ENCODE results near the gene WBP1.
"Not testable (repeated sequence)": the region's sequence is repeated elsewhere in the genome, so short reads cannot be mapped to it uniquely, and the experiment has no call there.

WBP1 gene

DNA sequence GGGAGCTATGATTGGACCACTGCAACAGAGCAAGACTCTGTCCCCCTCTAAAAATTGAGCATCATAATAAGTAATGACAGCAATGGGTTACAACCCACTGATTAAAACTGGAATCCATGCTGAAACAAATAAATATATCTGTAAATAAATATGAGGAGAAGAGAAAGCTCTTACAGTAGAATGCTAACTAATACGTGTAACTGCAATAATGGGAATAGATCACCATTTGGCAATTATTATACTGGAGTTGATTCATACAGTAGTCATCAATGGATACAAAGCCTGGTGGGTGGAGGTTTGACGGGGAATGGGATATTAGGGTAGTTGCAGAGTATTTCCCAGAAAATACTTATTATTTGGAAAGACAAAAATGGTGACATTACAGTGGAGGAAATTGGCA lies 9.5 kb upstream of the WBP1 start:
- no peak for DNase-seq

GRCh38 chr2:74450570-74451190 lies 7.6 kb upstream of the WBP1 start:
- no peak for DNase-seq

DNA sequence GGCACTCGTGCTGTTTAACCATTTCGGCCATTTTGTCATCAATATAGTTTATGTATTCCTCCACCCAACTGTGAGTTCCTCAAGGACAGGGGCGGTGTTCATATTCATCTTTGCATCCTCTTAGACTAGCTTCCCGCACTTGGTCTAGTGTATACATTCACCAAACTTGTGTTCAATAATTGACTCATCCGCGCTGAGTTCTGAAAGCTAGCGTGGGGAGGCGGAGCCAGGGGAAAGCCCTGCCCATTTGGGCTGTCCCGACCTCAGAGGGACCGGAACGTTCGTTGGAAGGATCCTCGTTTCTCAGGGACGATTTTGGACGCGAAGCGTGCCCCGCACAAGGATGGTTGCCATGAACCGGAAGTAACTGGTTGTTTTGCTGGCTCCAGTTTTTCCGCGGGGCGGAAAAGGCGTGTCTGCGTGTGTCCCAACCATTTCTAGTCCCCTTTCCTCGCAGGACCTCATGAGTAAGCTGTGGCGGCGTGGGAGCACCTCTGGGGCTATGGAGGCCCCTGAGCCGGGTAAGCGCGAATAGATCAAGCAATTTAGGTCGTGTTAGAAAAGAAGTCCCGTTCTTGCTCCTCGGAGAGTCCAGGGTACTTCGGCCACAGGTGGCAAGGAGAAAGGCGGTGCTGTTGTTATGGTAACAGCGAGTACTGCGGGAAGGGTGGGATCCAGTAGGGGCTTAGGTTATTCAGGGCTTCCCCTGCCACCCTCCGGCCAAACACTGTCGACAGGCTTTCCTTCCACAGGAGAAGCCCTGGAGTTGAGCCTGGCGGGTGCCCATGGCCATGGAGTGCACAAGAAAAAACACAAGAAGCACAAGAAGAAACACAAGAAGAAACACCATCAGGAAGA lies 3.4 kb upstream of the WBP1 start, which contains the start of gene INO80B:
INO80B (plus strand) TSS at position 434 of the 858 bp plus-strand sequence; CDS start at position 464, 30 bp downstream.
- DNase-seq = peak; percentile 75 to 98 (median 95)

DNA sequence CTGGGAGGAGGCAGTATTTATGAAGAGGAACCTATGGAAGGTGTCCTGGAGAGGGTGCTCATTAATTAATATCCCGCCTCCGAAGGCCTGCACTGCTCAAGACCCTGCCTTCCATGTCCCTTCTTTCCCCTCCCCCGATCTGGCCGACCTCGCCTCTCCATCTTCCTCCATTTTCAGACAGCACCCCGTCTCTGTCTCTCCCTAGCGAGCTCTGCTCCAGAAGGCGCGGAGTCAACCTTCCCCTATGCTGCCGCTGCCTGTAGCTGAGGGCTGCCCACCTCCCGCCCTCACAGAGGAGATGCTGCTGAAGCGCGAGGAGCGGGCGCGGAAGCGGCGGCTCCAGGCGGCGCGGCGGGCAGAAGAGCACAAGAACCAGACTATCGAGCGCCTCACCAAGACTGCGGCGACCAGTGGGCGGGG lies 1.1 kb upstream of the WBP1 start:
- DNase-seq = peak in 8 of 58 donors; percentile 9 to 78 (median 58)

DNA sequence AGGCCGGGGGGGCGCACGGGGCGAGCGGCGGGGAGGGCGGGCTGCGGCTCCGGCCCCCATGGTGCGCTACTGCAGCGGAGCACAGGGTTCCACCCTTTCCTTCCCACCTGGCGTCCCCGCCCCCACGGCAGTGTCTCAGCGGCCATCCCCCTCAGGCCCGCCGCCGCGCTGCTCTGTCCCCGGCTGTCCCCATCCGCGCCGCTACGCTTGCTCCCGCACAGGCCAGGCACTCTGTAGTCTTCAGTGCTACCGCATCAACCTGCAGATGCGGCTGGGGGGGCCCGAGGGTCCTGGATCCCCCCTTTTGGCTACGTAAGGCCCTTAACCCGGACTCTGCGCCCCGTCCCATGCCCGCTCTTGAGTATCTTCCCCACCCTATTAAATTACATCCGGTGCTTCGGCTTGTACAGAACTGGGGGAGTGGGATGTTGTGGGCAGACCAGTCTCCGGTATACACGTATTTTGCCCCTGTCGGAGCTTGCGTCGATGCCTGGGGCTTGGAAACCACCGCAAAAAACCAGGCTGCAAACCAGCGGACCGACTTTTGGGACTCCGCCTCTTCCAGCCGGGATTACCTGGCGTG lies 598 bp upstream of the WBP1 start:
- DNase-seq = peak in 39 of 58 donors; percentile 37 to 86 (median 64)

GRCh38 chr2:74458938-74459363 lies 713 bp downstream of the WBP1 start:
- no peak for DNase-seq

- DNase-seq = not testable (repeated sequence)
Observed at GRCh38 chr2:74459503-74460118, 1.4 kb downstream of the WBP1 start.

GRCh38 chr2:74460187-74460586 lies 1.9 kb downstream of the WBP1 start:
- peak in 1 of 58 donors; percentile 11 for DNase-seq

- DNase-seq = no peak
Observed at GRCh38 chr2:74461187-74462053, 3.2 kb downstream of the WBP1 start.

DNA sequence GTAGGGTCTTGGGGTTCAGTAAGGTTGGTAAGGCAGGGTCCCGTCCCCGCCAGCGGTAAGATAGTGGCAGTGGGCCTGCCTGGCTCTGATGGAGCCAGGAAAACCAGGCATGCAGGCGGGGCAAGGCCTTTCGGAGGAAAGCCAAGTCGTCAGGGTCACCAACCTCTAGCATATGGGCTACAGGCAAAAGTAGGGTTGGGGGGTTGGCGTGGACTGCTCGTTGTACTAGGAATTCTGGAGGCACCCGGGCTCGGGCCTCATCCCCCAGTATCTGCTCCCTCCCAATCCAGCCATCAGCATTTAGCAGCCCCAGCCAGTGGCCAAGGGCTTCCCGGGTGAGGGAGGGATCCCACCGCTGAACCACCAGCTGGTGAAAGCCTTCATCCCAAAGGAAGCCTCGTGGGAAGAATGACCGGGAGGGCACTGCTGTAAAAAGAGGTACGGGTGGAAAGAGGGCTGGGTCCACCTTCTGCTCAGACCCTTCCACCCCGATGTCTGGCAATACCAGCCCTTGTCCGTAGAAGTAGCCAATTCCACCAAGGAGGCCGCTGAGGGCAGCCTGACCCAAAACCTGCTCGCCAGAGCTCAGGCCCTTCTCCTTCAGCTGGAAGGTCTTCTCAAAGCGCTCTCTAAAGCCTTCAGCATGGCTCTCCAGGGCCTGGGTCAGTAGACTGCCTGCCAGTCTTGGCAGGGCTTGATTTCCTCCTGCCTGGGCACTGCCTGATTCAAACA lies 4.0 kb downstream of the WBP1 start:
- no peak for DNase-seq

- no peak for DNase-seq
Observed at GRCh38 chr2:74462786-74463105, 4.5 kb downstream of the WBP1 start.

DNA sequence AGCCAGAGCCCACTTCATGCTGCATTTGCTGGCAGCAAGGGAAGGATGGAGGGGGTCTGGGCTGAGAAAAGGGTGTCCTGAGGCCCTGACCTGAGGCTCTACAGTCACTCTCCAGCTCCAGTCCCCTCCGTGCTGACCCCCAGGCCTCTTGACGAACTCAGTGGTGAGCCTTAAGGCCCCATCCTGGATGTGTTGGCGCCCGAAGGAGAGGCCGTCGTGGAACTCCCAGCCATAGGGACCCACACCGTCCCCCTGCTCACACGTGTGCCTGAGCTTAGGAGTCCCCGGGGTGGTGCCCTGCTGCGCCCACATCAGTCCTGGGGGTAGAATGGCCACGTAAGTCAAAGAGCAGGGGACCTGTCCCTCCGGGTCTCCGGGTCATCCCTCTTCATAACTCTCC lies 6.2 kb downstream of the WBP1 start:
- no peak for DNase-seq

GRCh38 chr2:74470742-74471141 lies 12.5 kb downstream of the WBP1 start:
- DNase-seq = not testable (repeated sequence)

DNA sequence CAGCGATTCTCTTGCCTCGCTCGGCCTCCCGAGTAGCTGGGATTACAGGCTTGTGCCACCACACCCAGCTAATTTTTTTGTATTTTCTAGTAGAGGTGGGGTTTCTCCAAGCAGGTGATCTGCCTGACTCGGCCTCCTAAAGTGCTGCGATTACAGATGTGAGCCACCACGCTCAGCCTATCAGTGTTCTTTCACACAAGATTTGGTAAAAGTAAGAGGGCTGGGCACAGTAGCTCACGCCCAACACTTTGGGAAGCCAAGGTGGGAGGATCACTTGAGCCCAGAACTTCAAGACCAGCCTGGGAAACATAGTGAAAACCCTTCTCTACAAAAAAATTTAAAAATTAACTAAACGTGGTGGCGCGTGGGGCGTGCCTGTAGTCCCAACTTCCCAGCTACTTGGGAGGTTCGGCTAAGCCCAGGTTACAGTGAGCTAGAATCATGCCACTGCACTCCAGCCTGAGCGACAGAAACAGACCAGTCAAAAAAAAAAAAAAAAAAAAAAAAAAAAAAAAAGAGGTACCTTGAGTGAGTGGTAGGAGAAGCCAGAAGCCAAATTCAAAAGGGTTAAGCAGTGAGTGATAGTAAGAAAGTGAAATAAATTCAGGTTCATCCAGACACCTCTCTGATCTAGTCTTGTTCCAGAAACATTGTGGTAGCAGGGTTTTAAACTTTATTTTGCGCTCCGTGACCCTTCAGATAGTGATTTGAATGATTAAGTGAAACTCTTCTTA lies 13.3 kb downstream of the WBP1 start:
- DNase-seq = no peak

GRCh38 chr2:74472086-74472944 lies 14.1 kb downstream of the WBP1 start, which contains the start of gene MRPL53:
Gene MRPL53 (minus strand): TSS chr2:74472680. CDS start chr2:74472660, 20 bp downstream.
- peak; percentile 65 to 95 (median 89) for DNase-seq

DNA sequence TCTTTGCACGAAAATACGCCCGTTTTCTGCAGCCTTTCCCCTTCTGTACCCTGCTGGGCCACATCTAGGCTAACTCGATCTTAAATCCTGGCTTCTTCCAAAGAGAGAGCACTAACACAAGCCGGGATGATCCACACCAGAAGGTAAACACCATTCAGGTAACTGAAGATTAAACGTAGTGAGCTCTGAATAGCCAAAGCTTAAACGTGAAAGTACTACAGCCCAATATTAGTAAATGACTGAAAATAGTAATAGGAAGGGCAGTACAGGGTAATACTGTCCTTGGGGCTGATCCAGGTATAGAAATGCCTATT lies 14.7 kb downstream of the WBP1 start:
- DNase-seq = no peak

DNA sequence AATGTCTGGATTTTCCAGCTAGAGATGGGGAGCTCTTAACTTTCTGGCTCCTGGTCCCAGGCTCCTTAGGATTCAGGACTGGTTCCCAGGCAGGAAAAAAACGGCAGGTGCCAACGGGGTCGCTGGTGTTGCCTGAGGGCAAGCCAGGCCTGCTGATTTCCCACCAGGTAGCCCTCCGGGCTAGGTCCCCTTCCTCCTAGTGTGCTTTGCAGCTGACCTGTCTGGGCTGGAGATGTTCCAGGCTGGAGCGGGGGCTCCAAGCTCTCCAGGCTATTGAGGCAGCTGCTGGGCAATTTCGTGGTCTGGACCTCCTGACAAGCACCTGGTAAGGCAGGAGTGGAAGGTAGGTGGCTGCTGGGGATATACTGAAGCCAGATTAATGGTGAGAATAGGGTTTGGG lies 16.2 kb downstream of the WBP1 start:
- DNase-seq = no peak

DNA sequence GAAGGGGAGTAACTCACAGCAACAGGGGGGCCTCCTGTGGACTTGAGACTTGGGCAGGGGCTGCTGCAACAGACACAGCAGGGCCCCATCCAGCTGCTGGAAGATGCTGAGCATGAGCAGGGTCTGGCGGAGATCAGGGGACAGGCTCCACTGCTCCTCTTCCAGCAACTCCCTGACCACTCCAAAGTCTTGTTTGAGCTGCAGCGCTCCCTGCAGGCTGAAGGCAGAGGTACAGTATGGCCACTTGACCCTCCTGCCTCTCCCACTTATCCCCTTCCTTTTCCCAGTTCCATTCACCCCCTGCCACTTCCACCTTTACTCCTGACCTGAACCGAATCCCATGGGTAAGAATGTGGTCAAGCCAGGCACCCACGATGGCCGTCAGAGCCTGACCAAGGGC lies 16.7 kb downstream of the WBP1 start:
- DNase-seq = no peak

- DNase-seq = no peak
Observed at GRCh38 chr2:74481431-74481830, 23.2 kb downstream of the WBP1 start.
